HG02798 (cell line): ENCODE data around the gene MPG.
"Not testable (repeated sequence)": the region's sequence is repeated elsewhere in the genome, so short reads cannot be mapped to it uniquely, and the experiment has no call there.

Source experiments
- ATAC-seq: cut with Tn5 transposase; IDR thresholded peaks from one replicate; pipeline ENCODE4 v1.9.1; 2021; ENCODE audit warnings: mild to moderate bottlenecking; ENCODE audit not compliant: unreplicated experiment, poor library complexity

MPG gene

GRCh38 chr16:104928-105327, 26.9 kb downstream of the MPG start:
- no peak for ATAC-seq

- no peak for ATAC-seq
Observed at GRCh38 chr16:105521-105920, 27.5 kb downstream of the MPG start.

GRCh38 chr16:106623-107324, 28.7 kb downstream of the MPG start:
- no peak for ATAC-seq

- no peak for ATAC-seq
Observed at GRCh38 chr16:112153-112840, 34.3 kb downstream of the MPG start.

- ATAC-seq: no peak
Observed at GRCh38 chr16:114327-114726, 36.3 kb downstream of the MPG start.

- no peak for ATAC-seq
Observed at GRCh38 chr16:116015-116414, 38.0 kb downstream of the MPG start.

- no peak for ATAC-seq
Observed at GRCh38 chr16:117379-118365, 39.6 kb downstream of the MPG start.

- no peak for ATAC-seq
Observed at GRCh38 chr16:118857-119256, 40.8 kb downstream of the MPG start.

- no peak for ATAC-seq
Observed at GRCh38 chr16:119295-119694, 41.3 kb downstream of the MPG start.

GRCh38 chr16:119835-120491, 41.9 kb downstream of the MPG start:
- ATAC-seq: no peak

- no peak for ATAC-seq
Observed at GRCh38 chr16:120756-121155, 42.7 kb downstream of the MPG start.

GRCh38 chr16:122361-122760, 44.3 kb downstream of the MPG start:
- ATAC-seq: no peak

GRCh38 chr16:123558-124350, 45.7 kb downstream of the MPG start:
- not testable (repeated sequence) for ATAC-seq

- ATAC-seq: no peak
Observed at GRCh38 chr16:125011-125410, 47.0 kb downstream of the MPG start.

GRCh38 chr16:129075-129474, 51.0 kb downstream of the MPG start:
- ATAC-seq: no peak

- ATAC-seq: no peak
Observed at GRCh38 chr16:130533-131173, 52.6 kb downstream of the MPG start.

- no peak for ATAC-seq
Observed at GRCh38 chr16:132120-132519, 54.1 kb downstream of the MPG start.

GRCh38 chr16:133716-134115, 55.7 kb downstream of the MPG start:
- no peak for ATAC-seq
